Measurements from ENCODE around the gene MYEOV. TPM values are rescaled to one million over a fixed set of nuclear protein-coding genes. Genes with fewer than 3 reads are reported as not detected.

The MYEOV gene
- total RNA-seq, 1 donor from 2014 or later: 8.6 TPM

DNA sequence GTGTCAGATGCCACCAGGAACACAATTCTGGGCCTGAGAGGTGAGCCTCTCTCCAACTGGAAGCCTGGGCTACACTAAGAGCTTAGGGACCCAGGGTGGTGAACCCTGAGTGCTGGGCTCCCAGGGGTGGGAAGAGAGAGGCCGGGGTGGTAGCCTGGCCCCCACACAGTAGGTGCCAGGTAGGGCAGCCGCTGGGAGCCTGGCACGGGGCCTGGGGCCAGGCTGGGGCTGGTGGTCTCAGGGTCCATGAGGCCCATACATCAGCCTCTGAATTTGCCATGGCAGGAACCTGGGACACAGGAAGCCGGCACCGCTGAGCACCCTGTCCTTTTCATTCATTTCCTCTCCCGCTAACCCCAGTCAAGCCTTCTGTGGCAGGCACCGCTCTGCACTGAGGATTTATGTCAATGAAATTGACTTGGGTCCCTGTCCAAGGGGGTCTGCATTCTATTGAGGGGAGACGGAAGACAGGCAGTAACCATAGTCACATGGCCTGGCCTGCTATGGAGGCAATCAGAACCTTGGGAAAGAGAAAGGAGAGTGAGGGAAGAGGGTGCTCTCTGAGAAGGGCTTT is 8.6 kb downstream of the MYEOV start:
- DNase-seq (ENCODE audit: low read depth): no peak
- TF ChIP-seq, protein P1, sequence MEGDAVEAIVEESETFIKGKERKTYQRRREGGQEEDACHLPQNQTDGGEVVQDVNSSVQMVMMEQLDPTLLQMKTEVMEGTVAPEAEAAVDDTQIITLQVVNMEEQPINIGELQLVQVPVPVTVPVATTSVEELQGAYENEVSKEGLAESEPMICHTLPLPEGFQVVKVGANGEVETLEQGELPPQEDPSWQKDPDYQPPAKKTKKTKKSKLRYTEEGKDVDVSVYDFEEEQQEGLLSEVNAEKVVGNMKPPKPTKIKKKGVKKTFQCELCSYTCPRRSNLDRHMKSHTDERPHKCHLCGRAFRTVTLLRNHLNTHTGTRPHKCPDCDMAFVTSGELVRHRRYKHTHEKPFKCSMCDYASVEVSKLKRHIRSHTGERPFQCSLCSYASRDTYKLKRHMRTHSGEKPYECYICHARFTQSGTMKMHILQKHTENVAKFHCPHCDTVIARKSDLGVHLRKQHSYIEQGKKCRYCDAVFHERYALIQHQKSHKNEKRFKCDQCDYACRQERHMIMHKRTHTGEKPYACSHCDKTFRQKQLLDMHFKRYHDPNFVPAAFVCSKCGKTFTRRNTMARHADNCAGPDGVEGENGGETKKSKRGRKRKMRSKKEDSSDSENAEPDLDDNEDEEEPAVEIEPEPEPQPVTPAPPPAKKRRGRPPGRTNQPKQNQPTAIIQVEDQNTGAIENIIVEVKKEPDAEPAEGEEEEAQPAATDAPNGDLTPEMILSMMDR (conservative IDR thresholded peaks at IDR 0.05; ENCODE audit: low read depth, low read length): no peak

DNA sequence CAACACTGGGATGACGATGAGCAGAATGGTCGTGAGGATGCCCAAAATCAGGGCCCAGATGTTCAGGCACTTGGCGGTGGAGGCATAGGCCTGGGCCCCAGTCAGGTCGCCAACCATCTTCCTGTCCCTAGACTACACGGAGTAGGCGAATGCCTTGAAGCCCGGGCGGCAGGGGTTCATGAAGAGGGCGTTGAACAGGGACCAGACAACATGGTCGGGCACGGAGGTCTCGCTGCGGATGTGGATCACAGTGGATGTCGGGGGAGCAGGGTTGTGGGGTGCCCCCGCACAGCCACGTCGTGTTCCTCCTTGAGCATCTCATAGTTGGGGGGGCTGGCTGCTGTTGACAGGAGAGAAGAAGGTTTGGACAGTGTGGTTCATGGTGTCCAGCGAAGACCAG is 9.5 kb downstream of the MYEOV start:
- no peak for DNase-seq (ENCODE audit: low read depth)
- TF ChIP-seq, protein P1 (conservative IDR thresholded peaks at IDR 0.05; ENCODE audit: low read depth, low read length): no peak
- H3K4me3 ChIP-seq (ENCODE audit: low read depth, low read length): no peak overlapping the region

More for the DNA sequence above, 8.6 kb downstream of the MYEOV start:
- H3K4me3 ChIP-seq (ENCODE audit: low read depth, low read length): no peak overlapping the region

DNA sequence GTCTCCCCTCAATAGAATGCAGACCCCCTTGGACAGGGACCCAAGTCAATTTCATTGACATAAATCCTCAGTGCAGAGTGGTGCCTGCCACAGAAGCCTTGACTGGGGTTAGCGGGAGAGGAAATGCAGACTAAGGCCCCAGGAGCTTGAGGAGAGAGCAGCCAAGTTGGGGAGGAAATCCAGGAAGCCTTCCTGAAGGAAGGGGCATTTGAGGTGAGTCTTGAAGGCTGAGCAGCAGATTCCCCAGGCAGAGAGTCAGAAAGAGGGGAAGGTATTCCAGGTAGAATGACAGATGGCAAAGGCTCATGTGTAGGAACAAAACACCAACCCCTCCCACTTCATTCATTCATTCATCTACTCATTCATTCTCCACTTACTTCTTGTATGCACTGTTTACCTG is 10.3 kb downstream of the MYEOV start:
- H3K4me3 ChIP-seq (ENCODE audit: low read depth, low read length): no peak overlapping the region
- TF ChIP-seq, protein P1 (conservative IDR thresholded peaks at IDR 0.05; ENCODE audit: low read depth, low read length): no peak
- no peak for DNase-seq (ENCODE audit: low read depth)

DNA sequence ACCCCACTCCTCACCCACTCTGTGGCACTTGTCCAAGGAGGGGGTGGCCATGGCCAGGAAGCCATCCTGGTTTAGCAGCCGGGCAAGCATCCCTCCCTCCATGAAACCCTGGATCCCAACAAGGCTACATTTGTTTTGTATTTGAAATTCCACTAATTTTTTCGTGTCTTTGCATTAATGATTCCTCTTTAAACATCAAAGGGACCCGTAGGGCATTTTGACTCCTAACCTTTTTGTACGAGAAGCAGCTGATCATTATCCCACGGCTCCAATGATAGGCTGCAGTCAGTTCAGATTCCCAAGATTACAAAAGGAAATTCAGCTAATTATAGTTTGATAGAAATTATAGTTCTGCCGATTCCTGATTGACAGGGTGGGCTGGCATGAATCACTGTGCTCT is 10.7 kb downstream of the MYEOV start:
- DNase-seq (ENCODE audit: low read depth): no peak
- TF ChIP-seq, protein P1 (conservative IDR thresholded peaks at IDR 0.05; ENCODE audit: low read depth, low read length): no peak

DNA sequence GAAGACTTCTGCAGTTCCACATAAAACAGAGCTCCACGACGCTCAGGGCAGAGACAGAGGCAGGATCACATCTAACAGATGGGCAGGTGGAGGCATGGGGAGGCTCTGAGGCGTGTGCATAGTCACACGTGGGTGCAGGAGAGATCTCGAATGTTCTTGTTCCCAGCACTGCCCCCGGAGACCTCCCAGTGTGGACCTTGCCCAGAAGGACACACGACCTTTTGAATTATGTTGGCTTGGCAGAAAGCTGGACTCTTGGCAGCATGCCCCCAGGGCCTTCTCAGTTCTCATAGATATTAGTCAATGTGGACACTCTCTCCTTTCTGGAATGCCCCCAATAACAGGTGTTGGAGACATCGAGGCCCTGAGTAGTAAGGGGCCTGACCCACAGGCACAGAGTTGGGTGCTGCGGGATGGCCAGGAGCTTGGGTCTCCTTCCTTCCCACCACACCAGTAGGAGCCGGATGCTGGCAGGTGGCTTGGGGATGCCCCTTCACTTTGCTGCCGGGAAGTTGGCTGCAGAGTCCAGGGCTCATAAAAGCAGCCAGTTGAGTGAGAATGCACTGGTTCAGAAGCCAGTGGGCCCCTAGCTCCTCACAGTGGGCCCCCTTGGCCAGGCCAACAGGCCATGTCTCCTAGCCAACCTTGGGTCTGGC is 12.1 kb downstream of the MYEOV start:
- TF ChIP-seq, protein P1 (conservative IDR thresholded peaks at IDR 0.05; ENCODE audit: low read depth, low read length): no peak
- no peak overlapping the region for H3K4me3 ChIP-seq (ENCODE audit: low read depth, low read length)
- DNase-seq (ENCODE audit: low read depth): no peak

More for the DNA sequence above, 10.7 kb downstream of the MYEOV start:
- no peak overlapping the region for H3K4me3 ChIP-seq (ENCODE audit: low read depth, low read length)

DNA sequence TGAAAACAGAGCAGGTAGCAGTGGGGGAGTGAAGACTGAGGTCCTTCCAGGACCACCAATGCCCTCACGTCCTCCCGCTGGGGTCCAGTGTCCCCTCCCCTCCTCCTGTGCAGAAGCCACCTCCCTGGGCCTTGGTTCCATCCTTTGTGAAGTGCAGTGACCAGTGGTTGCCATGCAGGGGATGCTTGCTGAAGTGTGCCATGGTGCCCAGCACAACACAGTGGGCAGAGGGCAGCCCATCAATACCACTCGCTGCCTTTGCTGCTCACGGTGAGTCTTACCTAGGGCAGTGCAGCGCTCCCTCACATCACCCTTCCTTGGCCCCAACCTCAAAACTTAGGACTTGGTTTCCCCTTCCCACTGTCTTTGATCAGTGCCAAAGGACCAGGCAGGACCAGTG is 12.9 kb downstream of the MYEOV start:
- TF ChIP-seq, protein P1 (conservative IDR thresholded peaks at IDR 0.05; ENCODE audit: low read depth, low read length): no peak
- no peak overlapping the region for H3K4me3 ChIP-seq (ENCODE audit: low read depth, low read length)
- DNase-seq (ENCODE audit: low read depth): no peak

DNA sequence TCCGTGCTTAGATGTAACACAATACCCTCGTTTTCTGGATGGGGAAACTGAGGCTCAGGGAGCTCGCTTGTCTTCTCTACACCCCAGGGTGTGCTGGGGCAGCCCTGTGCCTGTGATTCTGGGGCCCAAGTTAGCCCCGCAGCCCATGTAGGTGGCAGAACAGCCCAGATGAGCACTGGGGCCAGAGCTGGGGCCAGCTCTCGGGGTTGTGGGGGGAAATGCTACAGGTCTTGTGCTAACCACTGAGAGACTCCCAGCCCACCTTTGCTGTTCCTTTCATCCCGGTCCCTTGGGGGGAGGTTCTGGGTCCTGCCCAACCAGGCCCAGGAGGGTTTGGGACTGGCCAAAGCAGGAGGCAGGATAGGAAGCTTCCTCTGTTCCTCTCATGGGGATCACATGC is 13.5 kb downstream of the MYEOV start:
- TF ChIP-seq, protein P1 (conservative IDR thresholded peaks at IDR 0.05; ENCODE audit: low read depth, low read length): no peak
- no peak for DNase-seq (ENCODE audit: low read depth)
- H3K4me3 ChIP-seq (ENCODE audit: low read depth, low read length): no peak overlapping the region
